Suprapubic skin (tissue), 4 donors: ENCODE data around the gene TXNDC17. TPM values are rescaled to one million over a fixed set of nuclear protein-coding genes. Genes with fewer than 3 reads are reported as not detected.
"Not testable (repeated sequence)": the region's sequence is repeated elsewhere in the genome, so short reads cannot be mapped to it uniquely, and the experiment has no call there.

Experiments used
- DNase-seq, 2 donors: peaks; one replicate each; pipeline ENCODE4 v3.0.0-alpha.2; 2019; ENCODE audit warnings: low spot score in 2 of 2
- H3K27ac ChIP-seq: fragments of 200-600 bp; sonication (generic); one replicate; pipeline ENCODE4 v1.5.1; 2019
- H3K27me3 ChIP-seq: fragments of 200-600 bp; sonication (generic); one replicate; pipeline ENCODE4 v1.5.1; 2019
- H3K36me3 ChIP-seq: fragments of 200-600 bp; sonication (generic); one replicate; pipeline ENCODE4 v1.5.1; 2019
- H3K4me1 ChIP-seq: fragments of 200-600 bp; sonication (generic); one replicate; pipeline ENCODE4 v1.5.1; 2019
- H3K4me3 ChIP-seq: fragments of 200-600 bp; sonication (generic); one replicate; pipeline ENCODE4 v1.5.1; 2019; ENCODE audit warnings: mild to moderate bottlenecking
- H3K9me3 ChIP-seq: fragments of 200-600 bp; sonication (generic); one replicate; pipeline ENCODE4 v1.5.1; 2019
- CTCF ChIP-seq, 2 donors: fragments of 200-600 bp in 1 of 2; fragments of 450-650 bp in 1 of 2; sonication (generic) in 1 of 2; IDR thresholded peaks; one replicate each; pipeline ENCODE4 v1.5.1; 2016 to 2019; ENCODE audit warnings: antibody characterized with exemption in 2 of 2, mild to moderate bottlenecking in 1 of 2, moderate library complexity in 1 of 2
- EP300 ChIP-seq: sonication (generic); formaldehyde crosslinking; IDR thresholded peaks from one replicate; pipeline ENCODE4 v1.6.1; 2017; ENCODE audit warnings: antibody characterized with exemption
- POLR2A ChIP-seq, 2 donors: fragments of 450-650 bp; IDR thresholded peaks; one replicate each; pipeline ENCODE4 v1.6.1; 2017; ENCODE audit warnings: antibody characterized with exemption in 2 of 2, mild to moderate bottlenecking in 2 of 2, moderate library complexity in 2 of 2
- POLR2AphosphoS5 ChIP-seq, 3 donors: sonication (generic); formaldehyde crosslinking; IDR thresholded peaks; one replicate each; pipeline ENCODE4 v1.6.1; 2017; ENCODE audit warnings: antibody characterized with exemption in 3 of 3
- WGBS: methylation state at CpG from one replicate; pipeline ENCODE4 v1.1.5; 2018; 5-methylcytosine and 5-hydroxymethylcytosine counted together
- total RNA-seq, 4 donors: library from RNA; depleted of rRNA; stranded (reverse); fragments of >200 nt; gene quantifications; one replicate each; pipeline ENCODE4 v1.1.0, GENCODE V29; 2016

The TXNDC17 gene
- total RNA-seq, 4 donors from 2014 or later = 30.0 to 153 (median 92.9) TPM

GRCh38 chr17:6691546-6691945, 50.7 kb downstream of the TXNDC17 start:
- no peaks in the 10 kb centered on the region for H3K9me3 ChIP-seq
- H3K4me1 ChIP-seq = no peaks in the 10 kb centered on the region
- H3K27me3 ChIP-seq = peaks cover 7% of the 10 kb centered on the region
- TF ChIP-seq EP300 = no peak
- no peak for TF ChIP-seq POLR2A (IDR thresholded peaks at IDR 0.05)
- TF ChIP-seq POLR2AphosphoS5 (IDR thresholded peaks at IDR 0.05) = no peak
- no peak for TF ChIP-seq CTCF (IDR thresholded peaks at IDR 0.05)
- WGBS = 85% methylated on average over 3 of the region's 3 CpGs
- no peaks in the 10 kb centered on the region for H3K36me3 ChIP-seq
- no peak overlapping the region for H3K27ac ChIP-seq
- no peak overlapping the region for H3K4me3 ChIP-seq
- no peak for DNase-seq

- not testable (repeated sequence) for H3K4me1 ChIP-seq, H3K4me3 ChIP-seq, H3K36me3 ChIP-seq, H3K9me3 ChIP-seq, H3K27me3 ChIP-seq, DNase-seq, H3K27ac ChIP-seq
- 71% methylated on average over 6 of the region's 6 CpGs for WGBS
Observed at GRCh38 chr17:6691958-6692357, 51.1 kb downstream of the TXNDC17 start.

Other genes starting within 250 kb of the TXNDC17 start
- not detected for gene AIPL1, start 205.9 kb upstream of the TXNDC17 start, total RNA-seq
- gene PIMREG, start 196.6 kb upstream of the TXNDC17 start, total RNA-seq = 1 to 10 TPM; 1.0 to 3.3 (median 3.2) TPM
- 10 to 100 TPM; 16.4 to 31.1 (median 19.2) TPM for gene PITPNM3, start 84.5 kb upstream of the TXNDC17 start, total RNA-seq
- 10 to 100 TPM in 2 of 4 donors, 1 to 10 TPM in 2; 4.9 to 24.9 (median 10.4) TPM for gene KIAA0753, start 349 bp upstream of the TXNDC17 start, total RNA-seq
- 10 to 100 TPM in 3 of 4 donors, 1 to 10 TPM in 1; 9.3 to 19.2 (median 12.9) TPM for gene MED31, start 10.5 kb downstream of the TXNDC17 start, total RNA-seq
- 1 to 10 TPM; 1.9 to 3.3 (median 2.4) TPM for gene C17orf100, start 10.7 kb downstream of the TXNDC17 start, total RNA-seq
- gene SLC13A5, start 72.3 kb downstream of the TXNDC17 start, total RNA-seq = under 1 TPM in 1 of 4 donors, not detected in 3; 0.72 TPM
- gene XAF1, start 115.0 kb downstream of the TXNDC17 start, total RNA-seq = 10 to 100 TPM in 2 of 4 donors, 1 to 10 TPM in 2; 4.3 to 21.1 (median 10.9) TPM
- 1 to 10 TPM in 2 of 4 donors, under 1 TPM in 1, not detected in 1; 0.91 to 1.5 (median 1.0) TPM for gene FBXO39, start 135.2 kb downstream of the TXNDC17 start, total RNA-seq
- not detected for gene TEKT1, start 190.7 kb downstream of the TXNDC17 start, total RNA-seq